Ovary (tissue), 3 donors: ENCODE results near the gene VPS4A.

Experiments
- EP300 ChIP-seq: sonication (generic); formaldehyde crosslinking; IDR thresholded peaks from one replicate; pipeline ENCODE4 v1.6.1; 2017; ENCODE audit warnings: antibody characterized with exemption
- POLR2A ChIP-seq: fragments of 450-650 bp; IDR thresholded peaks from one replicate; pipeline ENCODE4 v1.6.1; 2017; ENCODE audit warnings: antibody characterized with exemption, mild to moderate bottlenecking, moderate library complexity
- TF ChIP-seq, protein P1 (sequence below), 3 donors: fragments of 450-650 bp in 2 of 3; fragments of 200-600 bp in 1 of 3; IDR thresholded peaks; one replicate each; pipeline versions ENCODE4 v1.5.1 to v1.8.0; 2016 to 2022; ENCODE audit warnings: antibody characterized with exemption in 3 of 3, mild to moderate bottlenecking in 1 of 3
- donor health status: DM: no; HTN: no; CAD: no.

DNA sequence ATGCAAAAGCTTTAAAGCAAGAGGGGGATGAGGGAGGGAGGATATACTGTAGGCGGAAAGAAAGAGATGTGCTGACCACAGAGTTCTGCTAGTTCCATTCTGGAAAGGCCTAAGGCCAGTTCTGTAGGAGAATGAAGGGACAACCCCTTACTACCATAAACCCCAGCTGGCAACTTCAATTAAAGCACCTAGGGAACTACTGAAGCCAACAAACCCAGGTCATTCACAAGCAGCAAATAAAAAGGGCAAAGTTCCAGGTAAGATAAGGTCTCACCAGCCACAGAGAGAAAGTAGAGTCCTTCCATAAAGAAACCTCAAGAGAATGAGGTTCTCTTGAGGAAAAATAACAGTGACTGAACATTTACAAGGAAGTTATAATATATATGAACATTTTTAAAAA, 61.9 kb downstream of the VPS4A start:
- TF ChIP-seq, protein P1, sequence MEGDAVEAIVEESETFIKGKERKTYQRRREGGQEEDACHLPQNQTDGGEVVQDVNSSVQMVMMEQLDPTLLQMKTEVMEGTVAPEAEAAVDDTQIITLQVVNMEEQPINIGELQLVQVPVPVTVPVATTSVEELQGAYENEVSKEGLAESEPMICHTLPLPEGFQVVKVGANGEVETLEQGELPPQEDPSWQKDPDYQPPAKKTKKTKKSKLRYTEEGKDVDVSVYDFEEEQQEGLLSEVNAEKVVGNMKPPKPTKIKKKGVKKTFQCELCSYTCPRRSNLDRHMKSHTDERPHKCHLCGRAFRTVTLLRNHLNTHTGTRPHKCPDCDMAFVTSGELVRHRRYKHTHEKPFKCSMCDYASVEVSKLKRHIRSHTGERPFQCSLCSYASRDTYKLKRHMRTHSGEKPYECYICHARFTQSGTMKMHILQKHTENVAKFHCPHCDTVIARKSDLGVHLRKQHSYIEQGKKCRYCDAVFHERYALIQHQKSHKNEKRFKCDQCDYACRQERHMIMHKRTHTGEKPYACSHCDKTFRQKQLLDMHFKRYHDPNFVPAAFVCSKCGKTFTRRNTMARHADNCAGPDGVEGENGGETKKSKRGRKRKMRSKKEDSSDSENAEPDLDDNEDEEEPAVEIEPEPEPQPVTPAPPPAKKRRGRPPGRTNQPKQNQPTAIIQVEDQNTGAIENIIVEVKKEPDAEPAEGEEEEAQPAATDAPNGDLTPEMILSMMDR (IDR thresholded peaks at IDR 0.05) = no peak
- TF ChIP-seq POLR2A (no peak), EP300 (no peak)
